IMR-90 (cell line): ENCODE data around the gene IRAK1. TPM values are rescaled to one million over a fixed set of nuclear protein-coding genes. Genes with fewer than 3 reads are reported as not detected.

Source experiments
- ATAC-seq: fragments of 200-7000 bp; cut with Tn5 transposase; 2 replicates; pipeline ENCODE4 v1.9.1; 2020; ENCODE audit warnings: low read depth, mild to moderate bottlenecking, moderate library complexity
- BruUV-seq: library from RNA; stranded (reverse); fragments of 400-500 nt; replicated peaks from 2 replicates; lab custom pipeline; 2021; lab: Mats Ljungman, UMichigan
- CTCF ChIA-PET: fragments of 300-600 bp; formaldehyde crosslinking; extraction: SDS; loops from one replicate; lab custom pipeline; 2021; ENCODE audit warnings: antibody characterized with exemption; lab: Yijun Ruan, JAX
- POLR2A ChIA-PET: fragments of 300-600 bp; sonication (Branson Sonifier 250); formaldehyde crosslinking; loops from one replicate; lab custom pipeline; 2022; ENCODE audit warnings: antibody characterized with exemption; ENCODE audit not compliant: unreplicated experiment; lab: Charles Lee
- DNase-seq: peaks from one replicate; pipeline ENCODE4 v3.0.0; 2013
- H2AFZ ChIP-seq: replicated peaks from 2 replicates; pipeline ENCODE3; 2013; ENCODE audit warnings: low read length, mild to moderate bottlenecking; ENCODE audit not compliant: poor library complexity
- H2AK5ac ChIP-seq: 2 replicates; pipeline ENCODE4 v1.6.1; 2013; ENCODE audit warnings: low read depth, low read length, inconsistent platforms
- H2AK9ac ChIP-seq: replicated peaks from 2 replicates; pipeline ENCODE3; 2013; ENCODE audit warnings: mild to moderate bottlenecking, low read depth, low read length, moderate library complexity; ENCODE audit not compliant: poor library complexity
- H2BK120ac ChIP-seq: 2 replicates; pipeline ENCODE4 v1.6.1; 2013; ENCODE audit warnings: low read depth, low read length, inconsistent platforms
- H2BK15ac ChIP-seq: 3 replicates; pipeline ENCODE4 v1.6.1; 2013; ENCODE audit warnings: low read depth, low read length, inconsistent platforms
- H2BK20ac ChIP-seq: 2 replicates; pipeline ENCODE4 v1.6.1; 2013; ENCODE audit warnings: low read depth, mild to moderate bottlenecking, inconsistent platforms, low read length, moderate library complexity
- H2BK5ac ChIP-seq: 2 replicates; pipeline ENCODE4 v1.6.1; 2013; ENCODE audit warnings: mild to moderate bottlenecking, low read depth, low read length, inconsistent platforms; ENCODE audit not compliant: poor library complexity, severe bottlenecking
- H3K14ac ChIP-seq: replicated peaks from 2 replicates; pipeline ENCODE4 v1.6.1; 2013; ENCODE audit warnings: low read depth, low read length, inconsistent platforms
- H3K18ac ChIP-seq: 2 replicates; pipeline ENCODE4 v1.6.1; 2013; ENCODE audit warnings: low read depth, low read length, control low read depth
- H3K23ac ChIP-seq: 2 replicates; pipeline ENCODE4 v1.6.1; 2013; ENCODE audit warnings: low read depth, low read length, inconsistent platforms
- H3K27ac ChIP-seq: 2 replicates; pipeline ENCODE4 v1.5.1; 2013; ENCODE audit warnings: mild to moderate bottlenecking, control low read depth, low read length; ENCODE audit not compliant: insufficient read depth
- H3K27me3 ChIP-seq: 2 replicates; pipeline ENCODE4 v1.6.1; 2013; ENCODE audit warnings: low read length; ENCODE audit not compliant: control insufficient read depth, insufficient read depth
- H3K36me3 ChIP-seq: 2 replicates; pipeline ENCODE4 v1.6.1; 2013; ENCODE audit warnings: low read length, mixed read lengths; ENCODE audit not compliant: control insufficient read depth, insufficient read depth
- H3K4ac ChIP-seq: 2 replicates; pipeline ENCODE4 v1.6.1; 2013; ENCODE audit warnings: low read depth, low read length, inconsistent platforms
- H3K4me1 ChIP-seq: 2 replicates; pipeline ENCODE4 v1.6.1; 2013; ENCODE audit warnings: low read length, mixed read lengths; ENCODE audit not compliant: control insufficient read depth, insufficient read depth
- H3K4me2 ChIP-seq: 2 replicates; pipeline ENCODE4 v1.6.1; 2013; ENCODE audit warnings: low read depth, mild to moderate bottlenecking, control low read depth, low read length, moderate library complexity
- H3K4me3 ChIP-seq: 2 replicates; pipeline ENCODE4 v1.5.1; 2013; ENCODE audit warnings: low read depth, mild to moderate bottlenecking, control low read depth, low read length, moderate library complexity; ENCODE audit not compliant: insufficient read depth
- H3K56ac ChIP-seq: 2 replicates; pipeline ENCODE4 v1.6.1; 2013; ENCODE audit warnings: low read length, inconsistent platforms; ENCODE audit not compliant: insufficient read depth; ENCODE audit errors: extremely low read depth
- H3K79me1 ChIP-seq, 2 experiments: 2 replicates each; pipeline ENCODE4 v1.6.1; 2013; ENCODE audit warnings: low read length in 2 of 2, inconsistent platforms in 1 of 2, low read depth in 1 of 2
- H3K9ac ChIP-seq: 2 replicates; pipeline ENCODE4 v1.6.1; 2013; ENCODE audit warnings: low read depth, low read length, control low read depth
- H3K9me1 ChIP-seq: 2 replicates; pipeline ENCODE4 v1.6.1; 2013; ENCODE audit warnings: low read length, inconsistent platforms; ENCODE audit not compliant: insufficient read depth
- H3K9me3 ChIP-seq: 2 replicates; pipeline ENCODE4 v1.6.1; 2013; ENCODE audit warnings: low read length; ENCODE audit not compliant: control insufficient read depth, insufficient read depth
- H4K20me1 ChIP-seq: 2 replicates; pipeline ENCODE4 v1.6.1; 2013; ENCODE audit warnings: low read length, inconsistent platforms; ENCODE audit not compliant: insufficient read depth
- H4K5ac ChIP-seq: 2 replicates; pipeline ENCODE4 v1.6.1; 2013; ENCODE audit warnings: mild to moderate bottlenecking, low read depth, low read length, control low read depth
- H4K8ac ChIP-seq, 2 experiments: 2 replicates each; pipeline ENCODE4 v1.6.1; 2013; ENCODE audit warnings: low read depth in 2 of 2, low read length in 2 of 2, control low read depth in 1 of 2, inconsistent platforms in 1 of 2
- H4K91ac ChIP-seq: 2 replicates; pipeline ENCODE4 v1.6.1; 2013; ENCODE audit warnings: low read depth, low read length, inconsistent platforms; ENCODE audit not compliant: insufficient read depth
- BHLHE40 ChIP-seq: fragments of 150-350 bp; IDR thresholded peaks from 2 replicates; pipeline ENCODE4 v1.6.1; 2016; ENCODE audit warnings: mild to moderate bottlenecking, low read depth, low read length
- FOS ChIP-seq: fragments of 150-350 bp; IDR thresholded peaks from 2 replicates; pipeline ENCODE4 v1.6.1; 2016; ENCODE audit warnings: low read depth, low read length
- POLR2A ChIP-seq: IDR thresholded peaks from 2 replicates; pipeline ENCODE4 v1.6.1; 2012; ENCODE audit warnings: mild to moderate bottlenecking, low read depth, low read length
- WGBS, 2 experiments: methylation state at CpG; one replicate each; pipeline versions ENCODE4 v1.1.5 to v1.1.7; 2013; ENCODE audit warnings: missing lambda C conversion rate in 2 of 2; ENCODE audit not compliant: insufficient read length in 1 of 2; ENCODE audit errors: extremely low coverage in 2 of 2; 5-methylcytosine and 5-hydroxymethylcytosine counted together
- dilution Hi-C: fragments of 300-500 bp; cut with HindIII; formaldehyde crosslinking; loops from one replicate; pipeline ENCODE4 v1.14.3; 2018; ENCODE audit warnings: low sequenced_read_pairs; ENCODE audit not compliant: unreplicated experiment
- in situ Hi-C: fragments of 300-500 bp; cut with MboI; formaldehyde crosslinking; loops from 3 replicates; pipeline ENCODE4 v1.14.3; 2019; ENCODE audit warnings: low sequenced_read_pairs, inconsistent platforms, mixed read lengths
- intact Hi-C: fragments of 100-400 bp; cut with micrococcal nuclease; formaldehyde crosslinking; loops from 2 replicates; pipeline ENCODE4 v1.10.0; 2022
- polyA plus RNA-seq, 3 experiments: library from polyadenylated mRNA; depleted of rRNA; stranded (reverse); fragments of >200 nt; gene quantifications; 2 replicates each; pipeline ENCODE4 v1.2.3, GENCODE V29; 2012; ENCODE audit warnings: low replicate concordance in 1 of 3
- total RNA-seq: library from RNA; depleted of rRNA; stranded (reverse); fragments of >200 nt; gene quantifications from 2 replicates; pipeline ENCODE4 v1.2.3, GENCODE V29; 2012

The IRAK1 gene
- total and polyA plus RNA-seq, 2 of the 4 experiments (the other 2 are of a cell fraction): 33.3 to 50.2 TPM

DNA sequence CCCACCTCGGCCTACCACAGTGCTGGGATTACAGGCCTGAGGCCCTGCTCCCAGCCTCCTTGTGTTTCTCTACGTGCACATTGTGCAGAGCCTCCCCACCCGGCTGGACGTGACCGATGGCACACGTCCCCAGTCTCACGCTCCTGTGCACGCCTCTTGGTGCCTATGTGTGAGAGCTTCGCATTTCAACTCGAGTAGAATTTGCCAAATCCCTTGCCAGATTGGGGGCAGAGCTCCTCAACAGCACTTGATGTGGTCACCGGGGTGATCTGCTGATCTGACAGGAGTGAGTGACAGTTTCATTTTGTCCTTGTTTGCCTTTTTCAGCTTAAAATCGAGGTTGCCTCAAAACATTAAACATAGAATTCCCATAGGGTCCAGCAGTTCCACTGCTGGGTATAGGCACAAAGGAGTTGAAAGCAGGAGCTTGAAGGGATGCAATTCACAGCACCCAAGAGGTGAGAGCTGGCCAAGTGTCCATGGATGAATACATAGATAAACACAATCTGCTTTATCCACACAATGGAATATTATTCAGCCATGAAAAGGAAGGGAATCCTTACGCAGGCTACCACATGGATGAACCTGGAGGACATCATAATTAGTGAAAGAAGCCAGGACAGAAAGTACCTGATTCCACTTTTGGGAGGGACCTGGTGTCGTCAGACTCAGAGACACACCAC, 29.6 kb downstream of the IRAK1 start:
- Histone ChIP-seq H3K79me1 (no peaks in the 10 kb centered on the region), H3K9ac (no peak overlapping the region), H3K36me3 (no peaks in the 10 kb centered on the region), H3K56ac (no peak overlapping the region), H3K9me1 (no peaks in the 10 kb centered on the region), H3K4me2 (no peak overlapping the region), H3K4me3 (no peak overlapping the region), H4K91ac (no peak overlapping the region), H3K27me3 (no peaks in the 10 kb centered on the region; the same call in 1 of the 2 replicates), H4K20me1 (no peaks in the 10 kb centered on the region), H2AK9ac (no peak overlapping the region), H2AK5ac (no peak overlapping the region), H3K27ac (no peak overlapping the region), H3K18ac (no peak overlapping the region), H4K8ac (no peak overlapping the region), H2BK20ac (no peak overlapping the region), H3K23ac (no peak overlapping the region), H3K4me1 (no peaks in the 10 kb centered on the region), H2AFZ (no peak overlapping the region), H2BK5ac (no peak overlapping the region), H2BK15ac (no peak overlapping the region), H2BK120ac (no peak overlapping the region), H3K14ac (no peak overlapping the region), H3K4ac (no peak overlapping the region), H4K5ac (no peak overlapping the region), H3K9me3 (no peaks in the 10 kb centered on the region)
- intact Hi-C loops (no loop called here), dilution Hi-C loops (no loop called here), in situ Hi-C loops (no loop called here)
- TF ChIP-seq BHLHE40 (no peak), FOS (no peak), POLR2A (no peak)
- ChIA-PET CTCF (interaction anchor here (0.6 kb wide), 1 partner anchor 81 kb away, joined by 5 read pairs; no protein-coding TSS in a partner anchor), POLR2A (interaction anchor here (0.5 kb wide), 1 partner anchor 9 kb away, joined by 3 read pairs; no protein-coding TSS in a partner anchor)
- no peak for DNase-seq
- WGBS, 2 experiments: 88% methylated on average over 8 of the region's 14 CpGs; no CpG with 5 or more reads in 1 of the 2 experiments
- no peak for ATAC-seq
- no TSS peak for BruUV-seq
